HTERT RPE-1 (cell line): ENCODE results near the gene IBTK.
"Not testable (repeated sequence)": the region's sequence is repeated elsewhere in the genome, so short reads cannot be mapped to it uniquely, and the experiment has no call there.

Experiments used
- in situ Hi-C: fragments of 300-500 bp; cut with MboI; formaldehyde crosslinking; loops from 4 replicates; pipeline ENCODE4 v1.14.3; 2020; ENCODE audit warnings: low sequenced_read_pairs

Gene IBTK

GRCh38 chr6:82182756-82183155 is 64.8 kb downstream of the IBTK start:
- in situ Hi-C loops = no loop called here

GRCh38 chr6:82179415-82179814 is 68.1 kb downstream of the IBTK start:
- in situ Hi-C loops = no loop called here

- in situ Hi-C loops = no loop called here
These were observed 68.8 kb downstream of the IBTK start for GRCh38 chr6:82178759-82179112.

- in situ Hi-C loops = no loop called here
These were observed 69.3 kb downstream of the IBTK start for GRCh38 chr6:82178077-82178758.

GRCh38 chr6:82176616-82177015 is 70.9 kb downstream of the IBTK start:
- in situ Hi-C loops = no loop called here

GRCh38 chr6:82172594-82172993 is 75.0 kb downstream of the IBTK start:
- in situ Hi-C loops = no loop called here

- in situ Hi-C loops = no loop called here
These were observed 78.2 kb downstream of the IBTK start for GRCh38 chr6:82169138-82169876.

GRCh38 chr6:82166493-82166892 is 81.1 kb downstream of the IBTK start:
- in situ Hi-C loops = no loop called here

- in situ Hi-C loops = no loop called here
These were observed 87.1 kb downstream of the IBTK start for GRCh38 chr6:82160255-82160990.

- in situ Hi-C loops = not testable (repeated sequence)
These were observed 94.8 kb downstream of the IBTK start for GRCh38 chr6:82152786-82153185.

- in situ Hi-C loops = not testable (repeated sequence)
These were observed 96.4 kb downstream of the IBTK start for GRCh38 chr6:82151147-82151546.

GRCh38 chr6:82145926-82146452 is 101.6 kb downstream of the IBTK start:
- in situ Hi-C loops = no loop called here

GRCh38 chr6:82144852-82145340 is 102.6 kb downstream of the IBTK start:
- in situ Hi-C loops = no loop called here

GRCh38 chr6:82144007-82144851 is 103.3 kb downstream of the IBTK start:
- in situ Hi-C loops = no loop called here

- in situ Hi-C loops = no loop called here
These were observed 104.5 kb downstream of the IBTK start for GRCh38 chr6:82143041-82143481.

- in situ Hi-C loops = no loop called here
These were observed 105.0 kb downstream of the IBTK start for GRCh38 chr6:82142524-82142923.

GRCh38 chr6:82138075-82138791 is 109.3 kb downstream of the IBTK start:
- in situ Hi-C loops = no loop called here

GRCh38 chr6:82131441-82131840 is 116.1 kb downstream of the IBTK start:
- in situ Hi-C loops = no loop called here

GRCh38 chr6:82129797-82130196 is 117.7 kb downstream of the IBTK start:
- in situ Hi-C loops = no loop called here

- in situ Hi-C loops = not testable (repeated sequence)
These were observed 118.6 kb downstream of the IBTK start for GRCh38 chr6:82128973-82129372.
